ENCODE data around the gene CD40. TPM values are rescaled to one million over a fixed set of nuclear protein-coding genes. Genes with fewer than 3 reads are reported as not detected.

Gene CD40
- total and polyA plus RNA-seq, 2 of the 8 experiments (the other 6 are each of a cell fraction or from before 2014, with no cell fraction given) = 14.5 to 18.8 TPM

GRCh38 chr20:46088409-46089166 is 29.5 kb upstream of the CD40 start (continued):
- TF ChIP-seq, protein P1, sequence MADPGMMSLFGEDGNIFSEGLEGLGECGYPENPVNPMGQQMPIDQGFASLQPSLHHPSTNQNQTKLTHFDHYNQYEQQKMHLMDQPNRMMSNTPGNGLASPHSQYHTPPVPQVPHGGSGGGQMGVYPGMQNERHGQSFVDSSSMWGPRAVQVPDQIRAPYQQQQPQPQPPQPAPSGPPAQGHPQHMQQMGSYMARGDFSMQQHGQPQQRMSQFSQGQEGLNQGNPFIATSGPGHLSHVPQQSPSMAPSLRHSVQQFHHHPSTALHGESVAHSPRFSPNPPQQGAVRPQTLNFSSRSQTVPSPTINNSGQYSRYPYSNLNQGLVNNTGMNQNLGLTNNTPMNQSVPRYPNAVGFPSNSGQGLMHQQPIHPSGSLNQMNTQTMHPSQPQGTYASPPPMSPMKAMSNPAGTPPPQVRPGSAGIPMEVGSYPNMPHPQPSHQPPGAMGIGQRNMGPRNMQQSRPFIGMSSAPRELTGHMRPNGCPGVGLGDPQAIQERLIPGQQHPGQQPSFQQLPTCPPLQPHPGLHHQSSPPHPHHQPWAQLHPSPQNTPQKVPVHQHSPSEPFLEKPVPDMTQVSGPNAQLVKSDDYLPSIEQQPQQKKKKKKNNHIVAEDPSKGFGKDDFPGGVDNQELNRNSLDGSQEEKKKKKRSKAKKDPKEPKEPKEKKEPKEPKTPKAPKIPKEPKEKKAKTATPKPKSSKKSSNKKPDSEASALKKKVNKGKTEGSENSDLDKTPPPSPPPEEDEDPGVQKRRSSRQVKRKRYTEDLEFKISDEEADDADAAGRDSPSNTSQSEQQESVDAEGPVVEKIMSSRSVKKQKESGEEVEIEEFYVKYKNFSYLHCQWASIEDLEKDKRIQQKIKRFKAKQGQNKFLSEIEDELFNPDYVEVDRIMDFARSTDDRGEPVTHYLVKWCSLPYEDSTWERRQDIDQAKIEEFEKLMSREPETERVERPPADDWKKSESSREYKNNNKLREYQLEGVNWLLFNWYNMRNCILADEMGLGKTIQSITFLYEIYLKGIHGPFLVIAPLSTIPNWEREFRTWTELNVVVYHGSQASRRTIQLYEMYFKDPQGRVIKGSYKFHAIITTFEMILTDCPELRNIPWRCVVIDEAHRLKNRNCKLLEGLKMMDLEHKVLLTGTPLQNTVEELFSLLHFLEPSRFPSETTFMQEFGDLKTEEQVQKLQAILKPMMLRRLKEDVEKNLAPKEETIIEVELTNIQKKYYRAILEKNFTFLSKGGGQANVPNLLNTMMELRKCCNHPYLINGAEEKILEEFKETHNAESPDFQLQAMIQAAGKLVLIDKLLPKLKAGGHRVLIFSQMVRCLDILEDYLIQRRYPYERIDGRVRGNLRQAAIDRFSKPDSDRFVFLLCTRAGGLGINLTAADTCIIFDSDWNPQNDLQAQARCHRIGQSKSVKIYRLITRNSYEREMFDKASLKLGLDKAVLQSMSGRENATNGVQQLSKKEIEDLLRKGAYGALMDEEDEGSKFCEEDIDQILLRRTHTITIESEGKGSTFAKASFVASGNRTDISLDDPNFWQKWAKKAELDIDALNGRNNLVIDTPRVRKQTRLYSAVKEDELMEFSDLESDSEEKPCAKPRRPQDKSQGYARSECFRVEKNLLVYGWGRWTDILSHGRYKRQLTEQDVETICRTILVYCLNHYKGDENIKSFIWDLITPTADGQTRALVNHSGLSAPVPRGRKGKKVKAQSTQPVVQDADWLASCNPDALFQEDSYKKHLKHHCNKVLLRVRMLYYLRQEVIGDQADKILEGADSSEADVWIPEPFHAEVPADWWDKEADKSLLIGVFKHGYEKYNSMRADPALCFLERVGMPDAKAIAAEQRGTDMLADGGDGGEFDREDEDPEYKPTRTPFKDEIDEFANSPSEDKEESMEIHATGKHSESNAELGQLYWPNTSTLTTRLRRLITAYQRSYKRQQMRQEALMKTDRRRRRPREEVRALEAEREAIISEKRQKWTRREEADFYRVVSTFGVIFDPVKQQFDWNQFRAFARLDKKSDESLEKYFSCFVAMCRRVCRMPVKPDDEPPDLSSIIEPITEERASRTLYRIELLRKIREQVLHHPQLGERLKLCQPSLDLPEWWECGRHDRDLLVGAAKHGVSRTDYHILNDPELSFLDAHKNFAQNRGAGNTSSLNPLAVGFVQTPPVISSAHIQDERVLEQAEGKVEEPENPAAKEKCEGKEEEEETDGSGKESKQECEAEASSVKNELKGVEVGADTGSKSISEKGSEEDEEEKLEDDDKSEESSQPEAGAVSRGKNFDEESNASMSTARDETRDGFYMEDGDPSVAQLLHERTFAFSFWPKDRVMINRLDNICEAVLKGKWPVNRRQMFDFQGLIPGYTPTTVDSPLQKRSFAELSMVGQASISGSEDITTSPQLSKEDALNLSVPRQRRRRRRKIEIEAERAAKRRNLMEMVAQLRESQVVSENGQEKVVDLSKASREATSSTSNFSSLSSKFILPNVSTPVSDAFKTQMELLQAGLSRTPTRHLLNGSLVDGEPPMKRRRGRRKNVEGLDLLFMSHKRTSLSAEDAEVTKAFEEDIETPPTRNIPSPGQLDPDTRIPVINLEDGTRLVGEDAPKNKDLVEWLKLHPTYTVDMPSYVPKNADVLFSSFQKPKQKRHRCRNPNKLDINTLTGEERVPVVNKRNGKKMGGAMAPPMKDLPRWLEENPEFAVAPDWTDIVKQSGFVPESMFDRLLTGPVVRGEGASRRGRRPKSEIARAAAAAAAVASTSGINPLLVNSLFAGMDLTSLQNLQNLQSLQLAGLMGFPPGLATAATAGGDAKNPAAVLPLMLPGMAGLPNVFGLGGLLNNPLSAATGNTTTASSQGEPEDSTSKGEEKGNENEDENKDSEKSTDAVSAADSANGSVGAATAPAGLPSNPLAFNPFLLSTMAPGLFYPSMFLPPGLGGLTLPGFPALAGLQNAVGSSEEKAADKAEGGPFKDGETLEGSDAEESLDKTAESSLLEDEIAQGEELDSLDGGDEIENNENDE (IDR thresholded peaks at IDR 0.05; ENCODE audit: insufficient replicate concordance, low read length) = no peak
- TF ChIP-seq NANOG (IDR thresholded peaks at IDR 0.05; ENCODE audit: insufficient read depth, low read depth, low read length, poor library complexity, severe bottlenecking) = no peak
- TF ChIP-seq, protein P2, sequence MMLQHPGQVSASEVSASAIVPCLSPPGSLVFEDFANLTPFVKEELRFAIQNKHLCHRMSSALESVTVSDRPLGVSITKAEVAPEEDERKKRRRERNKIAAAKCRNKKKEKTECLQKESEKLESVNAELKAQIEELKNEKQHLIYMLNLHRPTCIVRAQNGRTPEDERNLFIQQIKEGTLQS (IDR thresholded peaks at IDR 0.05; ENCODE audit: insufficient read depth, low read depth, low read length) = no peak
- no peak for TF ChIP-seq BACH1 (IDR thresholded peaks at IDR 0.05; ENCODE audit: low read length)
- TF ChIP-seq CBX8 (IDR thresholded peaks at IDR 0.05; ENCODE audit: borderline replicate concordance, low read depth, low read length) = no peak
- TF ChIP-seq JUND (IDR thresholded peaks at IDR 0.05; ENCODE audit: low read length) = no peak
- no peak for TF ChIP-seq HDAC6 (IDR thresholded peaks at IDR 0.05; ENCODE audit: low read depth, low read length)
- TF ChIP-seq, protein P3, sequence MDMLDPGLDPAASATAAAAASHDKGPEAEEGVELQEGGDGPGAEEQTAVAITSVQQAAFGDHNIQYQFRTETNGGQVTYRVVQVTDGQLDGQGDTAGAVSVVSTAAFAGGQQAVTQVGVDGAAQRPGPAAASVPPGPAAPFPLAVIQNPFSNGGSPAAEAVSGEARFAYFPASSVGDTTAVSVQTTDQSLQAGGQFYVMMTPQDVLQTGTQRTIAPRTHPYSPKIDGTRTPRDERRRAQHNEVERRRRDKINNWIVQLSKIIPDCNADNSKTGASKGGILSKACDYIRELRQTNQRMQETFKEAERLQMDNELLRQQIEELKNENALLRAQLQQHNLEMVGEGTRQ (IDR thresholded peaks at IDR 0.05; ENCODE audit: low read length) = no peak

Measured in H1 (cell line).